Breast epithelium (tissue), 3 donors: ENCODE measurements around the gene ACTN2.

ENCODE experiments used
- CTCF ChIP-seq, 3 donors: fragments of 450-650 bp; IDR thresholded peaks; one replicate each; pipeline ENCODE4 v1.5.1; 2016 to 2017; ENCODE audit warnings: antibody characterized with exemption in 3 of 3, mild to moderate bottlenecking in 3 of 3, moderate library complexity in 3 of 3
- POLR2A ChIP-seq: fragments of 450-650 bp; IDR thresholded peaks from one replicate; pipeline ENCODE4 v1.6.1; 2016; ENCODE audit warnings: antibody characterized with exemption, mild to moderate bottlenecking, moderate library complexity
- POLR2AphosphoS5 ChIP-seq, 3 donors: sonication (generic); formaldehyde crosslinking; IDR thresholded peaks; one replicate each; pipeline ENCODE4 v1.6.1; 2017; ENCODE audit warnings: antibody characterized with exemption in 3 of 3

GRCh38 chr1:236750928-236751327 is 64.6 kb downstream of the ACTN2 start:
- TF ChIP-seq CTCF (IDR thresholded peaks at IDR 0.05) (no peak), POLR2A (no peak), POLR2AphosphoS5 (IDR thresholded peaks at IDR 0.05) (no peak)
